Activated CD4-positive, alpha-beta memory T cell treated with anti-CD3 and anti-CD28 coated beads for 36 hours (primary cell): Measurements from ENCODE around the gene CBY3. TPM values are rescaled to one million over a fixed set of nuclear protein-coding genes. Genes with fewer than 3 reads are reported as not detected.

Experiments used
- CTCF ChIA-PET: fragments of 350-600 bp; sonication (Branson Sonifier 250); formaldehyde crosslinking; loops from one replicate; lab custom pipeline; 2021; ENCODE audit warnings: antibody characterized with exemption, inconsistent platforms; lab: Charles Lee
- POLR2A ChIA-PET: fragments of 350-600 bp; sonication (Branson Sonifier 250); formaldehyde crosslinking; loops from one replicate; lab custom pipeline; 2021; ENCODE audit warnings: antibody characterized with exemption; lab: Charles Lee
- DNase-seq: peaks from one replicate; pipeline ENCODE4 v3.0.0-alpha.2; 2020
- H3K27ac Mint-ChIP-seq: one replicate; pipeline ENCODE4 v1.8.0; 2021; ENCODE audit warnings: mixed read lengths
- H3K27me3 Mint-ChIP-seq: one replicate; pipeline ENCODE4 v1.8.0; 2021; ENCODE audit warnings: mixed read lengths
- H3K36me3 Mint-ChIP-seq: one replicate; pipeline ENCODE4 v1.8.0; 2021; ENCODE audit warnings: mixed read lengths
- H3K4me1 Mint-ChIP-seq: one replicate; pipeline ENCODE4 v1.8.0; 2021; ENCODE audit warnings: low read depth, mixed read lengths
- H3K4me3 Mint-ChIP-seq: one replicate; pipeline ENCODE4 v1.8.0; 2021; ENCODE audit warnings: mild to moderate bottlenecking, mixed read lengths
- H3K9me3 Mint-ChIP-seq: one replicate; pipeline ENCODE4 v1.8.0; 2021; ENCODE audit warnings: mixed read lengths
- intact Hi-C: fragments of 100-400 bp; cut with micrococcal nuclease; formaldehyde crosslinking; loops from one replicate; pipeline ENCODE4 v1.15.1; 2023
- total RNA-seq, 2 experiments: library from RNA; stranded (reverse); gene quantifications; one replicate each; pipeline ENCODE4 v1.2.3, GENCODE V29; 2021

The CBY3 gene
- under 1 TPM; 0.61 to 0.67 TPM for total RNA-seq

- no peaks in the 10 kb centered on the region for H3K9me3 Mint-ChIP-seq
- H3K27ac Mint-ChIP-seq = peak within 1 kb of the TSS; percentile 46
- peaks cover 18% of the 10 kb centered on the region for H3K36me3 Mint-ChIP-seq
- ChIA-PET CTCF (interaction anchor here (0.7 to 2.4 kb wide), 5 partner anchors 17 to 121 kb away, joined by 3 to 9 read pairs (median 4); no protein-coding TSS in a partner anchor), POLR2A (no interaction called here)
- H3K4me3 Mint-ChIP-seq = peak within 1 kb of the TSS; percentile 94
- intact Hi-C loops = no loop called here
- peaks cover 27% of the 10 kb centered on the region for H3K4me1 Mint-ChIP-seq
- no peak for DNase-seq
- no peaks in the 10 kb centered on the region for H3K27me3 Mint-ChIP-seq
These were observed at the start of gene CBY3 for GRCh38 chr5:179680780-179681401. TSS of gene CBY3 (minus strand) at chr5:179681034. CDS start at chr5:179680918, 116 bp downstream.

DNA sequence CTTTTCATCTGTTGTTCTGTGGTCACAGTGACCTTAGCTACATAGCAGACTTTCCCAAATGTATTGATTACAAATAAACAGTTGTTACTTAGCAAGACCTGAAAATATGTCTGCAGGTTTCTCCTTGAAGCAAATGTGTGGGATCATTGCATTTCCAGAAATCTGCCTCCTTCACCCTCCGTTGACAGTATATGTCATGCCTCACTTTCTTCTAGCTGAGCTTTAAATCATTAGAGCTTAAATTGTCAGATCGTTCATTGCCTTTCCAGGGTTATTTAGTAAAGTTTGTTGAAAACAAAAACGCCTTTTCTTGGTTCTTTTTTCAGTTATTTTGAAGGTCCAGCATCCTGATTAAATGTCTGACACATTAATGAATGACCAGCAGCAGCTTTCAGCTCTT, 49.5 kb upstream of the CBY3 start:
- Mint-ChIP-seq H3K9me3 (no peaks in the 10 kb centered on the region), H3K36me3 (peaks cover 50% of the 10 kb centered on the region), H3K27me3 (no peaks in the 10 kb centered on the region), H3K4me3 (no peak overlapping the region), H3K27ac (peak overlapping the region; percentile 83), H3K4me1 (peaks cover 28% of the 10 kb centered on the region)
- CTCF ChIA-PET = interaction anchor here (0.9 to 1.2 kb wide), 3 partner anchors 8 to 51 kb away, joined by 3 read pairs; no protein-coding TSS in a partner anchor
- intact Hi-C loops = no loop called here
- POLR2A ChIA-PET = interaction anchor here (1.5 to 4.5 kb wide), 2 partner anchors 12 to 107 kb away, joined by 4 to 28 read pairs; partner anchors contain the start of gene HNRNPH1
- no peak for DNase-seq

- Mint-ChIP-seq H3K9me3 (no peaks in the 10 kb centered on the region), H3K27me3 (no peaks in the 10 kb centered on the region), H3K27ac (peak overlapping the region; percentile 30), H3K4me1 (peaks cover 23% of the 10 kb centered on the region), H3K36me3 (peaks cover 50% of the 10 kb centered on the region), H3K4me3 (no peak overlapping the region)
- ChIA-PET POLR2A (interaction anchor here (0.5 to 4.5 kb wide), 3 partner anchors 11 to 106 kb away, joined by 4 to 28 read pairs (median 4); partner anchors contain the start of gene HNRNPH1), CTCF (interaction anchor here (0.9 to 1.2 kb wide), 3 partner anchors 9 to 50 kb away, joined by 3 read pairs; no protein-coding TSS in a partner anchor)
- intact Hi-C loops = no loop called here
- no peak for DNase-seq
These were observed 48.9 kb upstream of the CBY3 start for GRCh38 chr5:179729727-179730126.

DNA sequence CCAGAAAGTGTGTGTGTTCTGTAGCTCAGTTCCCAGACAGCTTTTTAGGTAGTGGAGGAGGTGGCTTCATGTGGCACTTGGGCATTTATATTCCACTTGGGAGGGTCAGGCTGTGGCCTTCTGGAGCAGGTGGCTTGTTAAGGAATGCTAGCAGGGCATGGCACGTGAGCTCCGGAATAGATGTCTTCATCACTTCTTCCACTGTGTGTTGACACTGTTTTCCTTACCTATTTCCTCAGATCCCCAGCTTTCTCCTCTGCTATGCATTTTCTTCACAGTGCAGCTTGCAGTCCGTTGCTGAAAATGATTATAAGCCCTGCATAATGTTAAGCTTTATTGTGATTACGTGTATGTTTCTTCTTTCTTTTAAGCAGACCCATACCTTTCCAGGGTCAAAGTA, 48.5 kb upstream of the CBY3 start:
- intact Hi-C loops = no loop called here
- Mint-ChIP-seq H3K36me3 (peaks cover 49% of the 10 kb centered on the region), H3K27ac (no peak overlapping the region), H3K9me3 (no peaks in the 10 kb centered on the region), H3K4me1 (peaks cover 19% of the 10 kb centered on the region), H3K27me3 (no peaks in the 10 kb centered on the region), H3K4me3 (no peak overlapping the region)
- DNase-seq = no peak
- ChIA-PET CTCF (interaction anchor here (1.2 kb wide), 1 partner anchor 50 kb away, joined by 3 read pairs; no protein-coding TSS in a partner anchor), POLR2A (interaction anchor here (0.5 to 4.5 kb wide), 3 partner anchors 11 to 106 kb away, joined by 4 to 28 read pairs (median 4); partner anchors contain the start of gene HNRNPH1)

DNA sequence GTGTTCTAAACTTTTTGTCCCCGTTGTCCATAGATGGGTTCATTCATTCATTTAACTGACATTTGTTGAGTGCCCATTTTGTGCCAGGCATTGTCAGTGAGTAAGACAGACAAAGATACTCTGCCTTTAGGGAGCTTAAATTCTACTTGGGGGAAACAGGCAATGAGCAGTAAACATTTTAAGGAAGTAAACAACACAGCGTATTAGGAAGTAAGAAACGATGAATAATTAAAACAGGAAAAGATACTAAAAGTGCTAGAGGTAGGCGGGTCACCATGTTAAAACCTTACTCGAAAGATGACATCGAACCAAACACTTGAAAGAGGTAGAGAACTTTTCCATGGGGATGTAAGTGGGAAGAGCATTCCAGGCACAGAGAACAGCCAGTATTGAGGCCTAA, 46.3 kb upstream of the CBY3 start:
- peak overlapping the region; percentile 28 for H3K27ac Mint-ChIP-seq
- intact Hi-C loops = no loop called here
- POLR2A ChIA-PET = interaction anchor here (0.5 kb wide), 1 partner anchor 82 kb away, joined by 3 read pairs; no protein-coding TSS in a partner anchor
- peaks cover 65% of the 10 kb centered on the region for H3K36me3 Mint-ChIP-seq
- no peaks in the 10 kb centered on the region for H3K9me3 Mint-ChIP-seq
- H3K27me3 Mint-ChIP-seq = no peaks in the 10 kb centered on the region
- H3K4me3 Mint-ChIP-seq = no peak overlapping the region
- peaks cover 16% of the 10 kb centered on the region for H3K4me1 Mint-ChIP-seq
- CTCF ChIA-PET = interaction anchor here (0.7 kb wide), 1 partner anchor 17 kb away, joined by 3 read pairs; no protein-coding TSS in a partner anchor
- no peak for DNase-seq

DNA sequence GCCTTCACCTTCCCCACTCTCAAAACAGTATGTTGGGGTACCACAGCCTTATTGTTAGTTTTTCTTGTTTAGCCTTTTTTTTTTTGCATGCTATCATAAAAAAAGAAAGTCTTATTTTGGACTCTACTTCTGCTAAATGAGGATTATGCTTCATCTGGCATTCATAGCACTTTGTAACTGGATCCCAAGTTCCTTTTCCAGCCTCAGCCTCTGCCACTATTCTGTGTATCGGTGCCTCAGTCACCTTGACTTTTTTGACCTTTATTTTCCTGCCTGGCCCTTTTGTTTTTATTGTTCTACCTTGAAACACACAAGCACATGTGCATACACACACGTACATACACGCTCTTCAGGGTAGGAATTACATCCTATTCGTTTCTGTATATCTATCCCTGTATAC, 43.3 kb upstream of the CBY3 start:
- Mint-ChIP-seq H3K9me3 (no peaks in the 10 kb centered on the region), H3K36me3 (peaks cover 64% of the 10 kb centered on the region), H3K4me1 (no peaks in the 10 kb centered on the region), H3K27me3 (no peaks in the 10 kb centered on the region), H3K4me3 (no peak overlapping the region), H3K27ac (no peak overlapping the region)
- ChIA-PET CTCF (interaction anchor here (1.4 kb wide), 1 partner anchor 39 kb away, joined by 4 read pairs; no protein-coding TSS in a partner anchor), POLR2A (no interaction called here)
- intact Hi-C loops = no loop called here
- DNase-seq = no peak

GRCh38 chr5:179720222-179720621, 39.4 kb upstream of the CBY3 start:
- ChIA-PET CTCF (interaction anchor here (1.5 kb wide), 1 partner anchor 12 kb away, joined by 7 read pairs; the partner anchor contains the start of gene MAML1), POLR2A (no interaction called here)
- no peak for DNase-seq
- intact Hi-C loops = no loop called here
- Mint-ChIP-seq H3K27ac (peak overlapping the region; percentile 14), H3K36me3 (peaks cover 64% of the 10 kb centered on the region), H3K4me3 (no peak overlapping the region), H3K4me1 (peaks cover 5% of the 10 kb centered on the region), H3K9me3 (no peaks in the 10 kb centered on the region), H3K27me3 (no peaks in the 10 kb centered on the region)

DNA sequence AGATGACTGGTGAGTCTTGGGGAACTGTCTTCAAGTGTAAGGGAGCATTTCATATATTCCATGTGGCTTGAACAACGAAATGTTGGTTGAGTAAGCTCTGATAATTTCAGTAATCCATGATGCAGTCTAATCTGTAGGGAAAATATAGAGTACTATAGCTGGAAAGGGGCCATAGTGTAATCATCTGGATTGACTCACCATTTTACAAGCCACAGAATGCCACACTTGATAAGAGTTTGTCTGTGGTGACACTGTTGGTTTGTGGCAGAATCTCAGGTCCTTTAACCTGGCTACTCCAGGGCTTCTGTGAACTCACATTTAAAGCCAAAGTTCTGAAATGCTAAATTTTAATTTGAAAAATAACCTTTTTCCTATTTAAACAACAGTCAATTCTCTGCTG, 35.5 kb upstream of the CBY3 start:
- Mint-ChIP-seq H3K27ac (no peak overlapping the region), H3K4me3 (no peak overlapping the region), H3K4me1 (peaks cover 5% of the 10 kb centered on the region), H3K36me3 (peaks cover 49% of the 10 kb centered on the region), H3K9me3 (no peaks in the 10 kb centered on the region), H3K27me3 (no peaks in the 10 kb centered on the region)
- POLR2A ChIA-PET = interaction anchor here (2.0 kb wide), 1 partner anchor 93 kb away, joined by 6 read pairs; the partner anchor contains the start of gene HNRNPH1
- intact Hi-C loops = no loop called here
- no peak for DNase-seq
- CTCF ChIA-PET = interaction anchor here (1.0 kb wide), 1 partner anchor 47 kb away, joined by 3 read pairs; no protein-coding TSS in a partner anchor

- peak overlapping the region; percentile 97 for H3K4me3 Mint-ChIP-seq
- H3K36me3 Mint-ChIP-seq = peaks cover 41% of the 10 kb centered on the region
- CTCF ChIA-PET = interaction anchor here (2.9 kb wide), 1 partner anchor 21 kb away, joined by 9 read pairs; the partner anchor contains the start of gene CBY3
- peaks cover 48% of the 10 kb centered on the region for H3K4me1 Mint-ChIP-seq
- intact Hi-C loops = no loop called here
- H3K27ac Mint-ChIP-seq = peak overlapping the region; percentile 98
- H3K27me3 Mint-ChIP-seq = no peaks in the 10 kb centered on the region
- DNase-seq = peak; percentile 11
- POLR2A ChIA-PET = interaction anchor here (1.5 to 2.4 kb wide), 3 partner anchors 22 to 77 kb away, joined by 18 to 21 read pairs (median 18); partner anchors contain the start of genes HNRNPH1 and MAML1
- H3K9me3 Mint-ChIP-seq = no peaks in the 10 kb centered on the region
These were observed 19.6 kb upstream of the CBY3 start for GRCh38 chr5:179700401-179700918.

- intact Hi-C loops = loop anchor here (1.0 to 5.0 kb wide), 3 partner anchors 149 to 1523 kb away; partner anchors contain the start of genes RUFY1 and TRIM41
- Mint-ChIP-seq H3K36me3 (peaks cover 38% of the 10 kb centered on the region), H3K9me3 (no peaks in the 10 kb centered on the region), H3K27ac (peak overlapping the region; percentile 98), H3K27me3 (no peaks in the 10 kb centered on the region), H3K4me3 (peak overlapping the region; percentile 97), H3K4me1 (peaks cover 44% of the 10 kb centered on the region)
- POLR2A ChIA-PET = interaction anchor here (0.6 to 2.4 kb wide), 7 partner anchors 10 to 1475 kb away, joined by 3 to 21 read pairs (median 4); partner anchors contain the start of genes HNRNPH1, MAML1 and SQSTM1
- CTCF ChIA-PET = interaction anchor here (2.9 kb wide), 1 partner anchor 20 kb away, joined by 9 read pairs; the partner anchor contains the start of gene CBY3
- DNase-seq = peak; percentile 79
These were observed 18.9 kb upstream of the CBY3 start for GRCh38 chr5:179699616-179700237.

DNA sequence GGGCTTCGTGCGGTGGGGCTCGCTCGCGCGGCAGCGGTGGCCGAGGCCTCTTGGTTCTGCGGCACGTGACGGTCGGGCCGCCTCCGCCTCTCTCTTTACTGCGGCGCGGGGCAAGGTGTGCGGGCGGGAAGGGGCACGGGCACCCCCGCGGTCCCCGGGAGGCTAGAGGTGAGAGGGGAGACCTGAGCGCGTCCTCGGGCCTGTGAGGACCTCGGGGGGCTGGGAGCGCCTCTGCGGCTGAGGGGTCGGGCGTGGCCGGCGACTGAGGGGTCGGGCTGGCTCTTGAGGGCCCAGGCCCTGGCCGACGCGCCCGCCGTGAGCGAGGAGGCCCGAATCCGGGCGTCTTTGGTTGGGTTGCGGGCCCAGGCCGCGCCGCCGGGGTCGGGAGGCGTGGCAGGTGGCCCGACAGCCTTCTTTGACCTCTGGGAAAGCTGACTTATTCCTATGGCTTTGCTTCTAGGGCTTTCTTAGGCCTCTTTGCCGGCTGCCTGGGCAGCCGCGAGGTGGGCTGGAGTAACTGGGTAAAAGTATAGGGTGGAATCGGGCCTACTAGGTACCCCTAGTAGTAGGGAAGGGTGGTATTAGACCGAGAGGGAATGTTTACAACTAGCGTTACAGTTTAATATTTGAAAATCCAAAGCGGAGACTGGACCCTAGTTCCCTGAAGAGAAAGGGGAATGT, 18.2 kb upstream of the CBY3 start, which contains the start of gene CANX:
CANX (plus strand) TSS at position 33 of the 681 bp plus-strand sequence. CDS start 6,715 bp downstream, outside the sequence.
- Mint-ChIP-seq H3K4me1 (peaks cover 43% of the 10 kb centered on the region), H3K9me3 (no peaks in the 10 kb centered on the region)

More for the DNA sequence above, 18.2 kb upstream of the CBY3 start, which contains the start of gene CANX:
- Mint-ChIP-seq H3K36me3 (peaks cover 38% of the 10 kb centered on the region), H3K27ac (peak within 1 kb of the TSS; percentile 98), H3K27me3 (no peaks in the 10 kb centered on the region), H3K4me3 (peak within 1 kb of the TSS; percentile 97)
- intact Hi-C loops = loop anchor here (1.0 to 5.0 kb wide), 9 partner anchors 21 to 1523 kb away; partner anchors contain the start of genes HNRNPH1, MAML1, RUFY1 and TRIM41
- DNase-seq = no peak
- ChIA-PET POLR2A (interaction anchor here (0.6 to 2.4 kb wide), 7 partner anchors 10 to 1474 kb away, joined by 3 to 21 read pairs (median 4); partner anchors contain the start of genes HNRNPH1, MAML1 and SQSTM1), CTCF (interaction anchor here (2.9 kb wide), 1 partner anchor 19 kb away, joined by 9 read pairs; the partner anchor contains the start of gene CBY3)
